Cerebellar cortex (tissue), 1 donor: ENCODE data around the gene OR2S2.
"Not testable (repeated sequence)": the region's sequence is repeated elsewhere in the genome, so short reads cannot be mapped to it uniquely, and the experiment has no call there.

Experiments used
- DNase-seq: peaks from one replicate; pipeline ENCODE4 v3.0.0-alpha.2; 2015; ENCODE audit warnings: low spot score

Gene OR2S2

GRCh38 chr9:35933550-35934067 is 24.3 kb downstream of the OR2S2 start:
- no peak for DNase-seq

GRCh38 chr9:35932735-35933134 is 25.2 kb downstream of the OR2S2 start:
- no peak for DNase-seq

- no peak for DNase-seq
These were observed 27.0 kb downstream of the OR2S2 start for GRCh38 chr9:35930989-35931388.

GRCh38 chr9:35930521-35930920 is 27.4 kb downstream of the OR2S2 start:
- no peak for DNase-seq

GRCh38 chr9:35929453-35929718 is 28.6 kb downstream of the OR2S2 start:
- no peak for DNase-seq

DNA sequence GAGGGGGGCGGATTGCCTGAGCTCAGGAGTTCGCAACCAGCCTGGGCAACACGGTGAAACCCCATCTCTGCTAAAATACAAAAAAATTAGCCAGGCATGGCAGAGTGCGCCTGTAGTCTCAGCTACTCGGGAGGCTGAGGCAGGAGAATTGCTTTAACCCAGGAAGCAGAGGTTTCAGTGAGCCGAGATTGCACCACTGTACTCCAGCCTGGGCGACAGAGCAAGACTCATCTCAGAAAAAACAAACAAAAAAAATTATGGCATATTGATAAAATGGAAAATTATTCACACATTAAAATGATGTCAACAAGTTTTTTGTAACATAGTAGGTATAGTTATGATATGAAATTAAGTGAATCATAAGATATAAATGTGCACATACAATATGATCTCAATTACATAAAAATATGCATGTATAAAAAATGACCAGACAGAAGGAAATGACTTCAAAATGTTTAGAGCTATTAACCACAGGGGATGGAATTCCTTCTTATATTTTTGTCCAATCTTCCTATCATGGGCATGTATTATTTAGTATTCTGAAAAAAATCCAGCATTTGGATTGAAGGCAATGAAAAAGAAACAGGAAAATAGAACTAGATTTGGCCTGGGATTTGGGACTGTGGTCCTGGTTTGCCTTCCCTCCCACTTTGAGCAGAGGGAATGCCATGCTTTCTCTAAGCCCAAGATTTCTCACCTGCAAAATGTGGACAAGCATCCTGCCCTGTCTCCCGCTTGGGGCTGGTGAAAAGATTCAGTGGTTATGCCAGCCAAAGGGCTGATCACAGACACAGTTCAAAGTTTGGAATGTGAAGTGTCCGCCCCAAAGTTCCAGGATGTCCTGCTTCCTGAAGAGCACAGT is 29.1 kb downstream of the OR2S2 start:
- no peak for DNase-seq

DNA sequence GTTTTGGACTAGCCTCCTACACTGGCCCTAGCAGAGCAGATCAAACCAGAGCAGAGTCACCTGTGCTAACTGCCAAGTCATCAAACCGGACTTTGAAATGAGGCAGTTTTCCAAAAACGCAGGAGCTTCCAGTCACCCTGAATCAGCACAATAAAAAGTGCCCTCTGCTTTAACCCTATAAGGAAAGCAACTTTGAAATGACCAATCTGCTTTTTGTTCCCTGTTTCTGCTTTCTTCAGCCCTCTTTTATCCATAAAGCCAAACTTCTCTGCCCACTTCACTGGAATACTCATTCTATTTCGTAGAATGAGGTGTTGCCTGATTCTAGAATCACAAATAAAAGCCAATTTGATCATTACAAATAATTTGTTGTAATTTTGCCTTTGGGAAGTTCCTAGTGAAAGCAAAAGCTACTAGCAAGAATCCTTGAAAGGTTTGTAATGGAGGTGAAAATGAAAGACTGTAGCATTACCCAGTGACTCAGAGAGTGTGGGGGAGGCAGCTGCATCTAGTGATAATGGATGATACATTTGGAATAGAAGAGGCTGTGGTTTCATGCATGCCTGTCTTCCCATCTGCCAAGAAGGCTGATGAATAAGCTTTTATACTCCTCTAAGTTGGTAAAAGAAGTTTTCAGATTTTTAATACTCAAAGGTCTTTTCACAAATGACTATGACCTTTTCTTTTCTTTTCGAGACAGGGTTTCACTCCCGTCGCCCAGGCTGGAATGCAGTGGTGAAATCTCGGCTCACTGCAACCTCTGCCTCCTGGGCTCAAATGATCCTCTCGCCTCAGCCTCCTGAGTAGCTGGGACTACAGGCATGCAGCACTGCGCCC is 33.8 kb downstream of the OR2S2 start:
- DNase-seq, result no peak

DNA sequence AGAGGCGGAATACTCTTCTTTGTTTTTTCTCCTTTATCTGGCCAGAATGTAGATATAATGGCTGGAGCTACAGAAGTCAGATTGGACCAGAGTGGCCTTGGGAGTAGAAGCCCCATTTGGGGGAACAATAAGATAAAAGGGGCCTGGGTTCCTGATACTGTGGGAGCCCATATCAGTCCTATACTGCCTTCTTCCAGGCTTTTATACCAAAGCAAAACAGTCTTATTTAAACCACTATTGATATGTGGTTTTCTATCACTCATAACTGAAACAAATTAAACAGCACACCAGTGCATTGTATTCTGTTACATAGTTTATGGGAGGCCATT is 34.4 kb downstream of the OR2S2 start:
- DNase-seq, result no peak

DNA sequence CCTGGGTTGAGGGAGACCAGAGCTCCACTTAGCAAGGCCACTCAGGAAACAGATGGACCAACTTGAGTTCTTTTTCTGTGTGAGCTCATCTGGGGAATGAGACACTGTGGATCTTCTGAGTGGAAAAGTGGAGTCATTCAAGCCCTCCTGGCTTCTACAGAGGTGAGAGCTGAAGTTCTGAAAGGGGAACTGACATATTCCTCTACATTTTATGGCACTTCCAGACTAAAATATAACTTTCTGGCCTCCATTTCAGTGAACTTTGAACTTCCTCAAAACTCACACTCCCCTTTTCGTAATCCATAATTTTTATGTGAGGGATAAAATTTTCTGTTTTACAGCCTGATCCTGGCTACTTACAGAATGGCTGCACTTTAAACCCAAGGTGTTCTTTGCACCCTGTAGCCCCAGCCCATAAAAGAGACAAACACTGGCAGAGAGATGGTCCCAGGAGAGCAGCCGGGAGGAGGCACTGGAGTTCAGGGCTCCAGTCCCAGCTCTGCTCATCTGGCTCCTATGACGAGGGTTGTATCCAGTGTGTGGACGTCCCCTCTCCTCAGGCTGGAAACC is 37.8 kb downstream of the OR2S2 start:
- DNase-seq, result no peak

DNA sequence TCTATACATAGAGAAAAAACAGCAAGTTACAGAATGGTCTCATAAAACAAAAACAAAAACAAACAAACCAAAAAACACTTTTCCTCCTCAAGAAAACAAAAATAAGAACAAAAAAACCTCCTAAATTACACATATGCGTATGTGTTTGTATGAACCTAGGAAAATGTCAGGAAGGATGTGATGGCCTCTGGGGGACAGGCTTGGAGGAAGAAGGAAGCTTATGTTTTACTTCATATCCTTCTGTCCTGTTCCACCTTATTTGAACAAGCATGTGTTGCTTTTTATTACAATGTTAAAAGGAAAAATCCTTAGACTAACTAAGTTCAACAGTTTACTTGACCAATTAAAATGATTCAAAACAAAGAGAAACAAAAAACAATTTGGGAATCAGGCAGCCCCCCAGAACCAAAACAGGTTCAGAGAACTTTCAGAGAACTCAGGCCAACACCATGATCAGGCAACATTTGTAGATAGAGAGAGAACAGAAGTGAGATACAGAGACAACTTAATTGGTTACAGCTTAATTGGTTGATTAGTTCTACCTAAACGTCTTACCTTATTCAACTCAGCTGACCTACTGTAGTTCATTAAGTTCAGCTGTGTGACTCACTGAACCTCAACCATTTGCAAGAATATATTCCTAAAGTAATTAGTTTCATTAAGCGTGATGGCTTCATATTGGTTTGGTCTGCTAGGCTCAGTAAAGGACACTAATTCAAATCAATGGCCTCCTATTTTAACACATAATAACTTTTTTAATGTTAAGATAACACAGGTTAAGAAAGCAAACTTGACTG is 38.5 kb downstream of the OR2S2 start:
- no peak for DNase-seq

- DNase-seq, result no peak
These were observed 39.2 kb downstream of the OR2S2 start for GRCh38 chr9:35918780-35919179.

GRCh38 chr9:35917261-35917660 is 40.7 kb downstream of the OR2S2 start:
- no peak for DNase-seq

GRCh38 chr9:35915681-35916294 is 42.2 kb downstream of the OR2S2 start:
- no peak for DNase-seq

DNA sequence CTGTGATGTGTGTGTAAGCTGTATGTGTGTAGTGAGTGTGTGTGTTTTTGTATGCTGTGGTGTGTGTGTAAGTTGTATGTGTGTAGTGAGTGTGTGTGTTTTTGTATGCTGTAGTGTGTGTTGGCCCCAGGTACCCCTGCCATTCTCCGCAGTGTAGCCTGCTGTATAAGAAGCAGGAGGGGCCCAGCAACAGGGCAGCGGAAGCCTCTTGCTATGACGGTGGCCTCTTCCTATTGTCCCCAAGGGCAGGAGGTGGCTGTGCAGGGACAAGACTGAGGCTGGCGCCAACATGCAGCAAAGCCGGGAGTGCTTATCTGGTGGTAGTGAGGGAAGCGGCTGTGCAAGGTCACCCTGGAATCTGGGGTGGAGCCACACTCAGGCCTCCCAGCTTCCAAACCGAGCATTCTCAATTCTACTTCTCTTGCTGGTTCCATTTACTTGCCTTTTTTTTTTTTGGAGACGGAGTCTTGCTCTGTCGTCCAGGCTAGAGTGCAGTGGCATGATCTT is 43.6 kb downstream of the OR2S2 start:
- DNase-seq, result peak; percentile 33

GRCh38 chr9:35913429-35913828 is 44.5 kb downstream of the OR2S2 start:
- not testable (repeated sequence) for DNase-seq

- DNase-seq, result no peak
These were observed 45.1 kb downstream of the OR2S2 start for GRCh38 chr9:35912791-35913400.

DNA sequence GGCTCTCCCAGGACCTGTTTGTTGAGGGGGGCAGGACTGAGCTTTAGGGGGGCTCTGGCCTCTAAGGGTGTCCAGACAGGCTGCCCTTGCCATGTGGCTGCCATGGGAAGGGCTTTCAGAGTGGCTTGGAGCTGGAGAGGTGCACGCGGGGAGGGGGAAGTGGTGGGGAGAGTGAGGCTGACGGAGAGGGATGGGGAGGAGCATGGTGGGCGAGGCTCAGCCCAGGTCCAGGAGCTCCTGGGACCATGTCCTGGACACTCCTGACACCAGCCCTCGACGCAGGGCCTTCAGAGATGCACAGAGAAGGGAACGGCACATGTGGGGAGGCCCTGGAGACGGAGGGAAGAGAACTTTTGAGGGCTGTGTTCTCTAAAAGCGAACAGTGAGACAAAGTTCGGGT is 46.3 kb downstream of the OR2S2 start:
- no peak for DNase-seq

DNA sequence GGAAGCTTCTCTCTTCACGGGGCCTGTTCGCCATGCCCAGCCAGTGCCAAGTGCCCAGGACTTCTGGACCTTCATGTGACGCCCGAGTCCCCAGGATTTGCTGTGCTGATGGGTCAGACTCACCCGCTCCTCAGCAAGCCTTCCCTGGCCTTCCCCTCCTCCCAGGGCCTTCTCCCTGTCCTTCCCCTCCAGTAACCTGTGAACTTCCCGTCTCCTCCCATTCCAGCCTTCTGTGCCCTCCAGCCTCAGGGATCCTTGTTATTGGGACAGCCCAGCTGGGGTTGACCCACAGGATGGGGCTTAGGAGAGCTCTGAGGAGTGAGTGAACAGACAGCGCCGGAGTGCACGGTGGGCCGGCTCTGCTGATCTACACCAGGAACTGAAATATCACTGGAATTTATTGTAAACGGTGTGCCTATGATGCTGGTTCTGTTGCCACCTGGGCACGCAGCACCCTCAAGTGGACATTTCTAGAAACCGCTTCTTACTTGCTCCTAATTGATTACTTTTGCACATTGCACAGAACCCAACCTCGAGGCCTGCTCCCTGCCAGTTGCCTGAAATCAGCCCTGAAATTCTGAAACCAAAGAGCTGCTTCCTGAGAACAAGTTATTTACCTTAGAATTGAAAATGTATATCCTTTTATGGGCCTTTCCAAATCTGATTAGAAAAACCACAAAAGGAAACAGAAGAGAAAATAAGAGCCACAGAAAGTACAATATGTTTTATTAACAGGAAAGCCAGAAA is 47.2 kb downstream of the OR2S2 start:
- peak; percentile 59 for DNase-seq

DNA sequence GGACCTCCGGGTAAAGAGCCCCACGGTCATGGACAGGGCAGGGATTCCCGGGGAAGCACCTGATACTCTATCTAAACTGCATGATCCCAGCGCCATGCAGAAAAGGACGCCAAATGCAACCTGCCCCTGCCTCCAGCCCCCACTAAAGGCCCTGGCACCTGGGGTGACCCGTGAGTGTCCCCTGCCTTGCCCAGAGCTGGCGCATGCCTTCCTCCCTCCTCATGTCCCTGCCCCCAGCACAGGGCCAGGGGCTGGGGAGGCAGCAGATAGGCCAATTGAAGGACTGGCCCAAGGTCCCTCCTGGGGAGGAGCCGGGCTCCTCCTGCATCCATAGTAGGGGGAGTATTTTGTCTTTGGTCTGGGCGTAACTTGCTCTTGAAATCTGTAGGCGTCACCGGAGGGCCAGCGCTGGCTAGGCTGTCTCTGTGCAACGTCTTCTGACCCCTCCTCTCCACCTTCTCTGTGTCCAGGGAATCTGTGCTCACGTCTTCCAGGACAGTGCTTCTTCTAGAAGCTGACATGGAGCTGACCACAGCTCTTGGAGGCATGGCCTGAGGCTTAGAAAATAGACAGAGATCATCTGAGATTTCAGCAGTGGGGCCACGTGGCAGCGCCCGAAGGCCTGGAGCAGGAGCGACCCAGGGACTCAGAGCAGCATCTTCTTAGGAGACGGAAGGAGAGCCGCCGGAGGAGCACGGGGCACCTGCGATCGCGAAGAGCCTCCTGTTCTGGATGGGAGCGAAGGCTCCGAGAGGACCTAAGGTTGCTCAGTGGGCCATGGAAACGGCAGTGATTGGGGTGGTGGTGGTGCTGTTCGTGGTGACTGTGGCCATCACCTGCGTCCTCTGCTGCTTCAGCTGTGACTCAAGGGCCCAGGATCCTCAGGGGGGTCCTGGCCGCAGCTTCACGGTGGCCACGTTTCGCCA is 48.0 kb downstream of the OR2S2 start:
- DNase-seq, result no peak
